Measurements from ENCODE around the gene MDH2.

DNA sequence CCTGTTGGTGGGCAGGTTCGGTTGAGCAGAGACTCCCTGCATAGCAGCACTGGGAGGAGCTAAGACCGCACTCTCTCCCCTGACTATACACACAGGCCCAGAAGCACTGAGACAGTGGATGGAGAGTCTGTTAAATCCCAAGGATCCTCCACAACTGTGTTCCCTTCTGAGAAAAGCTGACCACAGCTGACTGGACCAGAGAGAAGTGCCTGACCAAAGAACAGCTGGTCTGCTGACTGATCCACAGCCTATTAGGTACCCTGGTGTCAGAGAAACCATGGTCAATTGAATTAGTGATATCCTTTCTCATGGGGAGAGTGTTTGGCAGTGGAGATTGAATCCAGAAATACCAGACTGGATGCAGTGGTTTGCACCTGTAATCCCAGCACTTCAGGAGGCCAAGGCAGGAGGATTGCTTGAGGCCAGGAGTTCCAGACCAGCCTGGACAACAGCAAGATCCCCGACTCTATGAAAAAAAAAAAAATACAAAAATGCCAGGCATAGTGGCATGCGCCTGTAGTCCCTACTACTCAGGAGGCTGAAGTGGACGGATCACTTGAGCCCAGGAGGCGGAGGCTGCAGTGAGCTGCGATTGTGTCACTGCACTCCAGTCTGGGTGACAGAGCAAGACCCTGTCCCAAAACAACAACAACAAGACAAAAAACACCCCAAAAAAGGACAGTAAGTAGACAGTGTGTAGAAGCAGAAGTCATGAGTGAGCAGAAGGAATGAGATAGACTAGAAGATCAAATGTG is 25.7 kb upstream of the MDH2 start:
- no peak for TF ChIP-seq SIN3A (IDR thresholded peaks at IDR 0.05; ENCODE audit: borderline replicate concordance, insufficient read depth, low read length)
- no peak for TF ChIP-seq POLR2AphosphoS5 (IDR thresholded peaks at IDR 0.05; ENCODE audit: low read depth, low read length)
- TF ChIP-seq, protein P1, sequence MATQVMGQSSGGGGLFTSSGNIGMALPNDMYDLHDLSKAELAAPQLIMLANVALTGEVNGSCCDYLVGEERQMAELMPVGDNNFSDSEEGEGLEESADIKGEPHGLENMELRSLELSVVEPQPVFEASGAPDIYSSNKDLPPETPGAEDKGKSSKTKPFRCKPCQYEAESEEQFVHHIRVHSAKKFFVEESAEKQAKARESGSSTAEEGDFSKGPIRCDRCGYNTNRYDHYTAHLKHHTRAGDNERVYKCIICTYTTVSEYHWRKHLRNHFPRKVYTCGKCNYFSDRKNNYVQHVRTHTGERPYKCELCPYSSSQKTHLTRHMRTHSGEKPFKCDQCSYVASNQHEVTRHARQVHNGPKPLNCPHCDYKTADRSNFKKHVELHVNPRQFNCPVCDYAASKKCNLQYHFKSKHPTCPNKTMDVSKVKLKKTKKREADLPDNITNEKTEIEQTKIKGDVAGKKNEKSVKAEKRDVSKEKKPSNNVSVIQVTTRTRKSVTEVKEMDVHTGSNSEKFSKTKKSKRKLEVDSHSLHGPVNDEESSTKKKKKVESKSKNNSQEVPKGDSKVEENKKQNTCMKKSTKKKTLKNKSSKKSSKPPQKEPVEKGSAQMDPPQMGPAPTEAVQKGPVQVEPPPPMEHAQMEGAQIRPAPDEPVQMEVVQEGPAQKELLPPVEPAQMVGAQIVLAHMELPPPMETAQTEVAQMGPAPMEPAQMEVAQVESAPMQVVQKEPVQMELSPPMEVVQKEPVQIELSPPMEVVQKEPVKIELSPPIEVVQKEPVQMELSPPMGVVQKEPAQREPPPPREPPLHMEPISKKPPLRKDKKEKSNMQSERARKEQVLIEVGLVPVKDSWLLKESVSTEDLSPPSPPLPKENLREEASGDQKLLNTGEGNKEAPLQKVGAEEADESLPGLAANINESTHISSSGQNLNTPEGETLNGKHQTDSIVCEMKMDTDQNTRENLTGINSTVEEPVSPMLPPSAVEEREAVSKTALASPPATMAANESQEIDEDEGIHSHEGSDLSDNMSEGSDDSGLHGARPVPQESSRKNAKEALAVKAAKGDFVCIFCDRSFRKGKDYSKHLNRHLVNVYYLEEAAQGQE (IDR thresholded peaks at IDR 0.05; ENCODE audit: insufficient read depth in 1 of 2, low read depth in 2 of 2, low read length in 2 of 2) = no peak
- no peak for TF ChIP-seq TAF1 (IDR thresholded peaks at IDR 0.05; ENCODE audit: borderline replicate concordance, insufficient read depth, low read length)
